Sigmoid colon (tissue), 4 donors: ENCODE data around the gene DCDC1.
A peak's percentile ranks its signal among the peaks of the same experiment; 100 is the strongest.

Experiments used
- CTCF ChIP-seq, 4 experiments: fragments of 450-650 bp in 3 of 4; fragments of 200-600 bp in 1 of 4; IDR thresholded peaks; one replicate each; pipeline ENCODE4 v1.5.1; 2016 to 2019; ENCODE audit warnings: antibody characterized with exemption in 4 of 4, mild to moderate bottlenecking in 3 of 4, moderate library complexity in 2 of 4
- POLR2A ChIP-seq, 2 donors: fragments of 450-650 bp; IDR thresholded peaks; one replicate each; pipeline ENCODE4 v1.6.1; 2016; ENCODE audit warnings: antibody characterized with exemption in 2 of 2, mild to moderate bottlenecking in 2 of 2, moderate library complexity in 2 of 2
- POLR2AphosphoS5 ChIP-seq, 4 donors: sonication (generic); formaldehyde crosslinking; IDR thresholded peaks; one replicate each; pipeline ENCODE4 v1.6.1; 2017; ENCODE audit warnings: antibody characterized with exemption in 4 of 4

GRCh38 chr11:31325160-31325559 is 44.4 kb downstream of the DCDC1 start:
- TF ChIP-seq CTCF (IDR thresholded peaks at IDR 0.05) = no peak
- no peak for TF ChIP-seq POLR2A (IDR thresholded peaks at IDR 0.05)
- peak in 1 of 4 donors; percentile 8 for TF ChIP-seq POLR2AphosphoS5 (IDR thresholded peaks at IDR 0.05)
